ENCODE results near the gene CTNNA2. TPM values are rescaled to one million over a fixed set of nuclear protein-coding genes. Genes with fewer than 3 reads are reported as not detected.

Gene CTNNA2
- total RNA-seq, 1 experiment from 2014 or later = 5.5 TPM

- H3K4me2 ChIP-seq (ENCODE audit: insufficient read depth, insufficient read length, low read length) = no peak overlapping the region
- Mint-ChIP-seq H3K27me3 (ENCODE audit: low read depth) (peaks cover 2% of the 10 kb centered on the region; the same call in 1 of the 2 replicates), H3K4me1 (peaks cover 27 to 45% of the 10 kb centered on the region in 2 experiments), H3K27ac (no peak overlapping the region; a peak in 1 of 7 replicates), H3K4me3 (no peak overlapping the region), H3K9me3 (peaks cover 0 to 2% of the 10 kb centered on the region in 2 experiments; a peak in 2 of 5 replicates), H3K36me3 (ENCODE audit: insufficient read depth in 1 of 3, low read depth in 3 of 3) (no peaks in the 10 kb centered on the region)
- no peak overlapping the region for H3K56ac ChIP-seq (ENCODE audit: insufficient read length, low read depth, low read length)
- H3K9ac ChIP-seq (ENCODE audit: extremely low read depth, insufficient read length, low read length) = no peak overlapping the region
- no peaks in the 10 kb centered on the region for H3K9me3 ChIP-seq (ENCODE audit: control insufficient read depth, low read depth, low read length)
- H2BK12ac ChIP-seq (ENCODE audit: insufficient read length, low read depth, low read length) = no peak overlapping the region
- no peak overlapping the region for H2BK120ac ChIP-seq (ENCODE audit: low read depth, low read length, poor library complexity, severe bottlenecking)
- H4K91ac ChIP-seq (ENCODE audit: insufficient read length, low read depth, low read length) = no peak overlapping the region
- H3K79me2 ChIP-seq (ENCODE audit: insufficient read depth, low read length) = no peaks in the 10 kb centered on the region
- no peak overlapping the region for H2BK20ac ChIP-seq (ENCODE audit: low read depth, low read length, poor library complexity, severe bottlenecking)
- no peaks in the 10 kb centered on the region for H3K79me1 ChIP-seq (ENCODE audit: insufficient read depth, low read depth, low read length, poor library complexity, severe bottlenecking)
- H3K27ac ChIP-seq (ENCODE audit: insufficient read length, low read depth, low read length) = no peak overlapping the region
- no peak overlapping the region for H3K18ac ChIP-seq (ENCODE audit: insufficient read length, low read depth, low read length)
- H4K5ac ChIP-seq (ENCODE audit: insufficient read length, low read depth, low read length) = no peak overlapping the region
- no peak overlapping the region for H2AK5ac ChIP-seq (ENCODE audit: insufficient read length, low read length)
- DNase-seq = no peak
- H4K8ac ChIP-seq (replicated peaks; ENCODE audit: insufficient read length, low read depth, low read length) = no peak overlapping the region
- no peak for TF ChIP-seq CTCF (conservative IDR thresholded peaks at IDR 0.05)
- no peak overlapping the region for H3T11ph ChIP-seq (ENCODE audit: low read length)
- H2AFZ ChIP-seq (ENCODE audit: low read length) = no peak overlapping the region
- no peak overlapping the region for H2BK5ac ChIP-seq (ENCODE audit: insufficient read length, low read length)
- no peak overlapping the region for H2BK15ac ChIP-seq (ENCODE audit: low read depth, low read length)
- H3K4ac ChIP-seq (ENCODE audit: low read depth, low read length) = no peak overlapping the region
- no peaks in the 10 kb centered on the region for H3K27me3 ChIP-seq (ENCODE audit: insufficient read depth, low read length)
- no peaks in the 10 kb centered on the region for H3K23me2 ChIP-seq (ENCODE audit: insufficient read length, low read depth, low read length, poor library complexity, severe bottlenecking)
- no CpG with 5 or more reads among the region's 5 CpGs for WGBS (ENCODE audit: extremely low coverage, insufficient read length, low lambda C conversion rate)
- no peak overlapping the region for H3K23ac ChIP-seq (ENCODE audit: insufficient read length, low read depth, low read length)
- no peaks in the 10 kb centered on the region for H4K20me1 ChIP-seq (ENCODE audit: control insufficient read depth, insufficient read depth, insufficient read length)
- no peak overlapping the region for H3K14ac ChIP-seq (ENCODE audit: insufficient read depth, low read length)
- H3K4me1 ChIP-seq (ENCODE audit: insufficient read depth, low read length) = peaks cover 10% of the 10 kb centered on the region; the same call in 1 of the 2 replicates
These were observed 816.6 kb downstream of the CTNNA2 start for GRCh38 chr2:80329491-80329890.

Data from H9 (cell line).